GM18907 (cell line): ENCODE data around the gene UCP3.
"Not testable (repeated sequence)": the region's sequence is repeated elsewhere in the genome, so short reads cannot be mapped to it uniquely, and the experiment has no call there.

ENCODE experiments used
- ATAC-seq: cut with Tn5 transposase; IDR thresholded peaks from one replicate; pipeline ENCODE4 v1.9.1; 2021; ENCODE audit warnings: mild to moderate bottlenecking, moderate library complexity; ENCODE audit not compliant: unreplicated experiment

Gene UCP3

DNA sequence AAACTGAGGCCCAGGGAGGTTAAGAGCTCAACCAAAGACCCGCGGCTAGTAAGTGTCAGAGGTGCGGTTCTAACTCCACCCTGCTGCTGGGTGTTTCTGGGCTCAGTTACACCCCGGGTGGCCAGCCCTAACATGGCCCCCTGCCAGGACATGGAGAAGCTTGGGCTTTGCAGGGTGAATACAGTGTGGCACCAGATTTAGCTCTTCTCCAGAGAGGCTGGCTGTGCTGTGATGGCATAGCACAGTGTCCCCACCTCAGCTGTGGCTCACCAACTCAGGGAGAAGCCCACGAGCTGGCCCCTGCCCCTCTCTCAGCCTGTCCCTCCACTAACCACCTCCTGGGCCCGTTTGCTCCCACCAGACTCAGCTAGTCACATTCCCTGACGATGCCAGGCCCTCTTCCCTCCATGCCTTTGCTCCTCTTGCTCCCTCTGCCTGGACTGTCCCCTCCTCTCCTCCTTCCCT, 7.0 kb downstream of the UCP3 start:
- ATAC-seq, result no peak

DNA sequence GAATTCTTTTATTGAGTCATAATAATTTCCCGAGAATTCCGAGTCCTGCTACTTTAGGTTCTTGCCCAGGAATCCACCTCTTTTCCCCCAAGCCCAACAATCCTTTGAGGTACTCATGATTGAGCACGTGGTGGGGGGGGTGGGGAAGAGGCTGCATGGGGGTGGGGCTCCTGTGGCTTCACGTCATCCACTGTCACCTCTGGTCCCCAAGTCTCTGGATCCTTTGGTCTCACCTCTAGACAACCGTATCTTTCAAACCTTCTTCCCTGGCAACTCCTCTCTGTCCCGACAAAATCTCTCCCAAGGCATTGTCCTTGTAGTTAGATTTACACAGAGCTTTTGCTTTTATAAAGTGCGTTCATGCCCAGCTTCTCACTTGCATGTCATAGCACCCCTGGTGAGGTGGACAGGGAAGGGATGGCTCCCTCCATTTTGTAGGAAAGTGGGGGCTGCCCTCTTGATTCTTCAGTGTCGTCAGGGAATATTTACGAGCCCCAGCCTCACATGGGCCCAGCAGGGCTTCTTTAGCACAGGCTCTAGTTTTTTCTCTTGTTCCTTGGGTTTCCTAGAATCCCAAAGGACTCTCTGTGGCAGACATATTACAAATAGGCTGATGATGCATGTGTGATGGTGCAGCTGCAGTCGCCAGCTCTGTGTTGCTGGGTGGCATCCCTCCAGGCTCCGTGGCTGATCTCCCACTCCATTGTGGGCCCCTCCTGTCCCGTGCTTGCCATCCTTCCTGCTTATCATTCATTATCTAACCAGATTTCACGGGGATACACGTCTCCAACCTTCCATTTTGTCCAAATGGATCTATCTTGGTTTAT, 8.4 kb downstream of the UCP3 start:
- ATAC-seq, result no peak

DNA sequence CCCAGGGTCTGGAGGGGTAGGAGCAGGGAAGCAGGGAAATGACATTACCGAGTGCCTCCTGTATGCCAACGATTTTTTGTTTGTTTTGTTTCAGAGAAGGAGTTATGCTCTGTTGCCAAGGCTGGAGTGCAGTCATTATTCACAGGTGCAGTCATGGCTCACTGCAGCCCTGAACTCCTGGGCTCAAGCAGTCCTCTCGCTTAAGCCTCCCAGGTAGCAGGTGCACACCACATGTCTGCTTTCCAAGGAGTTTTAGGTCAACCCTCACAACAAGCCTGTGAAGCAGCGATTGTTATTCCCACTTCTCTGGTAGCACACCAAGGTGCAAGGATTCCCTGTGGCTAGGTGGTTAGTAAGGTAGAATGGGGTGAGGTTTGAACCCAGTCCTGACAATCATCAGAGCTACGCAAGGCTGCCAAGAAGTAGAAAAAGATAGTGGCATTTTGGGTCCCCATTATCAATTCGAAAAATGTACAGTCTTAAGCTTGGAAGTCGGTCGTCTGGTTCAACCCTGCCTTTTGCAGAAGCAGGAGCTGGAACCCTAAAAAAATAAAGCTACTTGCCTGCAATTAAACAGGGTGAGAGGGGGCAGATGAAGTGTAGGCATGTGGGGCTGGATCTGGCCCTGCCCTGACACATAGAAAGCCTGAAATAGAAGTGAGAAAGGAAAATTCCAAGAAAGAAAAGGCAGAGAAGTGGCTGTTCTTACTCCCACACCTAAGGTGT, 9.1 kb downstream of the UCP3 start:
- no peak for ATAC-seq

DNA sequence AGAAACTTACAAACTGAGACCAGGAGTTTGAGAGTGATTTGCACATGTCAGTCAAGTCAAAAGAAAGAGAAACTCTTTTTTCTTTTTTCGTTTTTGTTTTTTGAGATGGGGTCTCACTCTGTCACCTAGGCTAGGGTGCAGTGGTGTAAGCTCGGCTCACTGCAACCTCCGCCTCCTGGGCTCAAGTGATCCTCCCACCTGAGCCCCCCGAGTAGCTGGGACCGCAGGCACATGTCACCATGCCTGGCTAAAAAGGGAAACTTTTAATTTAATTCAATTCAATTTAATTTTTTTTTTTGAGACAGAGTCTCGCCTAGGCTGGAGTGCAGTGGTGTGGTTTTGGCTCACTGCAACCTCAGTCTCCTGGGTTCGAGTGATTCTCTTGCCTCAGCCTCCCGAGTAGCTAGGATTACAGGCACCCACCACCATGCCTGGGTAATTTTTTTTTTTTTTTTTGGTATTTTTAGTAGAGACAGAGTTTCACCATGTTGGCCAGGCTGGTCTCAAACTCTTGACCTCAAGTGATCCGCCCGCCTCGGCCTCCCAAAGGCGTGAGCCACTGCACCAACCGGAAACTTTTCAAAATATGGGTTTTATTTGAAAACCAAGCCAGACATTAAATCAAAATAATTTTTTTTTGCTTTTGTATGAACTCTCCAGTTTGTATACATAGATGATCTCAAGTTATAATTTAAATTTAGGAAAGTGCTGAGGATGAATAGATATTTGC, 9.9 kb downstream of the UCP3 start:
- no peak for ATAC-seq

DNA sequence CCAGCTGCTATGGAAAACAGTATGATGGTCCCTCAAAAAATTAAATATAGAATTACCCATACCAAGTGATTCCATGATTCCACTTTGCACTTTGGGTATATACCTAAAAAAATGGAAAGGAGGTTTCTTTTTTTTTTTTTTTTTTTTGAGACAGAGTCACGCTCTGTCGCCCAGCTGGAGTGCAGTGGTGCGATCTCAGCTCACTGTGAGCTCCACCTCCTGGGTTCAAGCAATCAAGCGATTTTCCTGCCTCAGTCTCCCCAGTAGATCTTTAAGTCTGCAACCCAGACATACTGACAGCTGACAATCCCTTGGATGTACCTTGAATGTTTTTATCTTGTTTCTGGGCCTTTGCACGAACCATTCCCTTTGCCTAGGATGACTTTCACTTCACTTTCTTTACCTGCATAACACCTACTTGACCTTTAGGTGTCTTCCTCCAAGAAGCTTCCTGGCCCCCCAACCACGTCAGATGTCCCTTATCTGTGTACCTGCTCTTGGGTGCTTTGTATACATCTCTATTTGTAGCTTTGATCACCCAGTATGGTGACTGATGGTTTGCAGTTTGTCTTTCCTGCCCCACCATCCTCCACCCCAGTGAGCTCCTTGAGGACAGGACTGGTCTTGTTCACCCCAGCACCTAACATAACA, 11.6 kb downstream of the UCP3 start:
- ATAC-seq, result no peak

DNA sequence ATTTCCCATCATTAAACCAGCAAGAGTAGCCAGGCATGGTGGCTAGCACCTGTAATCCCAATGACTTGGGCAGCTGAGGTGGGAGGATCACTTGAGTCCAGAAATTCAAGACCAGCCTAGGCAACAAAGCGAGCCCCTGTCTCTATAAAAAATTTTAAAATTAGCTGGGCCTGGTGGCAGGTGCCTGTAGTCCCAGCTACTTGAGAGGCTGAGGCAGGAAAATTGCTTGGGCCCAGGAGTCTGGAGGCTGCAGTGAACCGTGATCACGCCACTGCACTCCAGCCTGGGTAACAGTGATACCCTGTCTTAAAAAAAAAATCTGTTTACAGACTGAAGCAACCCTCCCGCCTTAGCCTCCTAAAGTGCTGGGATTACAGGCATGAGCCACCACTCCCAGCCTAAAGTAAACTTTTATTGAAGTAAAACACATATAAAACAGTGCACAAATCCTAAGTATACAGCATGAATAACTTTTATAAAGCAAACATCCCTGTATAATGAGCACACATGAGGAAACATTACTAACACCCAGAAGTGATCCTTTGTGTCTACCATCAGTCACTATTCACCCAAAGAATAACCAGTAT, 12.6 kb downstream of the UCP3 start:
- no peak for ATAC-seq

DNA sequence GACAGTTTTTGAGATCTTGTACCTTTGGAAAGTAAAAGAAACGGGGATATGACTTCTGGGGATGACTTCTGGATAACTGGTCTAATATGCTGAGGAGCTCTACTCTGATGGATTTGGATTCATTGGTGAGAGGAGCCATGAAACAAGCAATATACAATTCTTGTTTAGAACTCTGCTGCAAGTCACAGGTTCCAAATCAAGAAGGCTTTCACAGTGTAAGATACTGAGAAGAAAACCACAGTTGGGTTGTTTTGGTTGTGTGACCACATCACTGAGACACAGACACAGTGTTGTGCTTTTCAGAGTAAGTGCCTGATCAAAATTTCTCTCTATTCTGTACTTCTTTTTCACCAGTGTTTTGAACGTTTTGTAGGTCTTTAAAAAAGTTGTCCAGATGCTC, 13.2 kb downstream of the UCP3 start:
- ATAC-seq, result no peak

DNA sequence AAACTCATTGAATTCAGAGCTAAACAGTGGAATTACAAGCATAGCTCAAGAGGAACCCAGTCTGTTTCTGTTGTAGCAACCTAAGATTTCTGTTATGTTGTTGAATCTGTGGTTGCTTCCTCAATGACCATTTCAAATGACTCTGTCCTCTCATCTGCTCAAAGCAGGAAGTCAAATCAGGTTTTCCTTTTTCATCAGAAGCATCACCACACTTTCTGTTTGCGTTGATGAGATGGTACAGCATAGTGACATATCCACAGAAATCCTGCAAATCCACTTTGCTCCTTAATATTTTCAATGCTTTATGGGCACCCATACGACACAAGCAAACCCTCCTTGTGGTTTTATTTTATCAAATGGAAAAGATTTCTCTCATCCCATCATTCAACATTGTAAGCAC, 13.6 kb downstream of the UCP3 start:
- peak; percentile 44 for ATAC-seq

DNA sequence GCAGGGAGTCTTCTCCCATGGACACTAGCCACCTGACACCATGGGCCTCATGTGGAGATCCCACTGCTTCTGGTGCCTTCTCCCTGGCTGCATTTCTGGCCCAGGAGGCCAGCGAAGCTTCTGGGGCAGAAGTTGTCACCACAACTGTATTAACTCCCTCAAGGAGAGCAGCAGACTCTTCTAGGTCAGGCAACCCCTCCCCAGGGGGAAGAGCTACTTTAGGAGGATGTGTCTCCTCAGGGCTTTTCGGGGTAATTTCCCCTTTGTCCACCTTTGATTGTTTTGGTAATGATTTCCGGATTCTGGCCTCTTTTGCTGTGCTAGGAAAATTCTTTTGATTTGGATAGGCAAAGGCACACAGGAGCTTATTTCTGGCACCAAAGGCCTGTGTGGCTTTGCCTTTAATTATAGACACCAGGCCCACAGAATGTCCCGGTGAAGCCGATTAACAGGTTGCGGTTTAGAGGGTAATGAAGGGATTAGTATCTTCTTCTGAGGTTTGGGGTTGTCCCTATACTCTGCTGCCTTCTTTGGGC, 17.3 kb downstream of the UCP3 start:
- ATAC-seq, result peak; percentile 49

DNA sequence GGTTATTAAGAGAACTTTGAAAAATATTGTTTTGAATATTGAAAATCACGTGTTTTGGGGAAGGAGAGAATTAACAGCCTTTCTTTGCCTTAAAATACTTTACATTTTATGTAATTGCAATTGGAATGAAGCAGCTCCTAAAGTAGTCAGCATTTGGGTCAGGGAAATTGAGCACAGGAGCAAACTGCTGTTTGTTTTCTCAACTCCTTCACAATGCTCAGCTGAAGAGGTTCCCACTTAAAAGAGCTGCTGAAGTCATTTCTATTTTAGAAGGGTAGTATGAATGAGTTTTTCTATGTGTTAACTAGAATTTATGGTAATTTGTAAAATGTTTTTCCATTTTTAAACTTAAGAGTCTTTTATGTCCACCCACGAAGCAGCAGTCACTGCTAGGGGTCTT, 18.2 kb downstream of the UCP3 start:
- no peak for ATAC-seq

DNA sequence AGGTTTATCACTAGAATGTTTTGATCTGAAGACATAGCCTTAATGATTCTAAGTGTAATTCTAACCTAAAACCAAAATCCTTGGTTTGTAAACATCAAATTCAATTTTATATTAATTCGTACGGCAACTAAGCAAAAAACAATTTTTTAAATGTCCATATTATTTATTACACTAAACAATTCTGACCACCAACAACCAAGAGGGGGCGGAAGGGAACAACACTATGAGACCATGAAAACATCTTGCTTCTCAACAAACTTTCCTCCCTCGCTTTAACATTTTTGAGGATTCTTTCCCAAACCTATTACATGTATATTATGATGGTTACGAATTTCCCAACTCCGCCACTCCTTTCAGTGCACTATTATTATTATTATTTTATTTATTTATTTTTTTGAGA, 19.7 kb downstream of the UCP3 start:
- ATAC-seq, result no peak

DNA sequence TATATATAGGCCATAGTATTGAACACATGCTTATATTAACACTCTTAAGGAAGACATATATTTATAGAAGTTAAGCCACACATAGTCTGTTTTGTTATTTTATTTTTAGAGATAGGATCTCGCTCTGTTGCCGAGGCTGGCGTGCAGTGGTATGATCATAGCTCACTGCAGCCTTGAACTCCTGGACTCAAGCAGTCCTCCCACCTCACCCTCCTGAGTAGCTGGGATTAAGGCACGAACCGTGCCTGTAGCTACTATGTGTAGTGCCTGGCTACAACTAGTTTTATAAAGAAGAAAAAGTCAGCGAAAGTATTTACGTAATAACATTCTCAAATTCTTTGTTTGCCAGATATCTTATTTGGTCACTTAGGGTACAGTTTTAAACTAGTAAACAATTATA, 20.7 kb downstream of the UCP3 start:
- no peak for ATAC-seq

DNA sequence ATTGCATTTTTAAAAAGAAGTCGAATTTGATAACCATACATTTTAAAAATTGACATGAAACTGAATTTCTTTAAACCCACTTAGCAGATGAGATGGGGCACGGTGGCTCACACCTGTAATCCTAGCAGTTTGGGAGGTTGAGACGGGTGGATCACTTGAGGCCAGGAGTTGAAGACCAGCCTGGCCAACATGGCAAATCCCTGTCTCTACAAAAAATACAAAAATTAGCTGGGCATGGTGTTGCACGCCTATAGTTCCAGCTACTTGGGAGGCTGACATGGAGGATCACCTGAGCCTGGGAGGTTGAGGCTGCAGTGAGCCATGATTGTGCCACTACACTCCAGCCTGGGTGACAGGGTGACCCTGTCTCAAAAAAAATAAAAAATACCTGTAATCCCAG, 23.2 kb downstream of the UCP3 start:
- not testable (repeated sequence) for ATAC-seq

DNA sequence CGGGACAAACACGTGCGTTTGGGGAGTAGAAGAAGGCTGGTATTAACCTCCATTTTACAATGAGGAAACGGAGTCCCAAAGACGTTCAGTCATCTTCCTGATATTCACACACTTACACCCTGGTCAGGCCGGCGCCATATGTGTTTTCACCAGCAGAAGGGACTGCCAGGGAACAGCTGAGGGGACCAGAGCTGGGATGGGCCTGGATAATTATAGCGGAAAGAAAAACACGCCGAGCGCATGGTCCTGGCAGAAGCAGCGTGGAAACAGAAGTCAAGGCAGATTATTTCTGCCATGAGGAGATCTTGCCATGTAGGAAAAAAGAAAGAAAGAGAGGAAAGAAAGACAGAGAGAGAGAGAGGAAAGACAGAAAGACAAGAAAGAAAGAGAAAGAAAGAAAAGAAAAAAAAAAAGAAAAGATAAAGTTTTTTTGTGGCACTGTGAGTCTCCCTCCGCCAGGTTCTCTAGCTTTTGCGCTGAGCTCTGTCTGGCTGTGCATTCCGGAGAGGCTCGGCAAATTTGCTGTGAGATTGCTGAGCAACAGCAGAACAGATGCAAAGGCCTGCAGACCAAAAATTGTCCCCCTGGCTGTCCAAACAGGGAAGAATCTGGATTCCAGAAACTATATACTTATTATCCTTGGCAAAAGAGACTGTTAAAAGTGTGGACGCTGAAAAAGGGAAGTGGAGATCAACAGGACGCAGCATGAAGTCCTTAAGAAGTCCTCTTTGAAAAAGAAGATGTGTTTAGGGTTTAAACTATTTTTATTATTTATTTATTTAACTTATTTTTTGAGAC, 24.9 kb downstream of the UCP3 start:
- no peak for ATAC-seq

DNA sequence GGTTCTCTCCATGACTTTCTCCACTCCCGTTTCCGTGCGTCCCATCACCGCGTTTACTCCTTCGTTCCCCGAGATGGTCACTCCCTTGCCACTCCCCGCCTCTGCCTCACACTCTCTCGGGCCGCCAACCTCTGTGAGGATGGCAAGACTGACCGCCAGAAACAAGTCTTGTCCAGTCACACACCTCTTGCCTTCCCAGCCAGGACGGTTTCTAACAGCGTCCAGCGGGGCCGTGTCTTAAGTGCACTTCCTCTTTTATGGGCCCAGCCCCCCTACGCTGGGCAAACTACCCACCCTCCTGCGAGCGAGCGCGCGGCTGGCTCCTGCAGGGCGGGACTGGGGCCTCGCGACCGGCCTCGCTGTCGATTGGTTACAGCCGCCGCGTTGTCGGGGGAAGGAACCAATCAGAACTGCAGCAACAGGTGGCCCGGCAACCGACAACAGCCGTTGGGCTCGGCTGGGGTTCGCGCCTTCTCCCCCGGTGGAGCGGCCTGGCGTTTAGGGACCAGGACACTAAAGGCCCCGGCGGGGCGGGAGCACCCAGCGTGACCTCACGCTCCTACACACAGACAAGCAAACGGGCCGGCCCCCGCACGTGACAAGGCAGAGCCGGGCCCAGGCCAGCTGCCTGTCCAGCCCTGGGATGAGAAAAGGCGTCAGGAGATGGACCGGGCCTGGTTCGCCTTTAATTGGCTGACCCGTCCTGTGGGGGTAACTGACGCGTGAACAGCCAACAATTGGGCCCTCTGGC, 25.7 kb downstream of the UCP3 start:
- peak; percentile 82 for ATAC-seq

DNA sequence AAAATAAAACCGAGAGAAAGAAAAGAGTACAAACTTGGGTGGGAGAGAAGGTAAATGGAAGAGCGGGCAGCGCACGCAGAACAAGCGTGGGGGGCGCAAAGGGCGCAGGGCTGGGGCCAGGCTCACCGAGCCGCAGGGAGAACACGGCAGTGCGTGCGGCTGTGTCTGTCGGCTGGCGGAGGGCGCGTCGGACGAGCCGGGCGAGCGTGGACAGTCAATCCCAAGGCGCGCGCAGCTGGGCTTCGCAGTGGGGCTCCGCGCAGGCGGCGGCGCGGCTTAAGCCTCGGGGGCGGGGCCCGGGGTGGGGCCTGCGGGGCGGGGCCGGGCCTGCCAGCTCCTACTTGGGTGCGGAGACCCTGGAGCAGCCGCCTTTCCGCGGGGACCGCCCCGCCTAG, 26.3 kb downstream of the UCP3 start, which contains the start of gene UCP2:
Gene UCP2 (minus strand): TSS at position 249 of the 395 bp plus-strand sequence. CDS start 4,465 bp downstream, outside the sequence.
- ATAC-seq, result peak; percentile 61

DNA sequence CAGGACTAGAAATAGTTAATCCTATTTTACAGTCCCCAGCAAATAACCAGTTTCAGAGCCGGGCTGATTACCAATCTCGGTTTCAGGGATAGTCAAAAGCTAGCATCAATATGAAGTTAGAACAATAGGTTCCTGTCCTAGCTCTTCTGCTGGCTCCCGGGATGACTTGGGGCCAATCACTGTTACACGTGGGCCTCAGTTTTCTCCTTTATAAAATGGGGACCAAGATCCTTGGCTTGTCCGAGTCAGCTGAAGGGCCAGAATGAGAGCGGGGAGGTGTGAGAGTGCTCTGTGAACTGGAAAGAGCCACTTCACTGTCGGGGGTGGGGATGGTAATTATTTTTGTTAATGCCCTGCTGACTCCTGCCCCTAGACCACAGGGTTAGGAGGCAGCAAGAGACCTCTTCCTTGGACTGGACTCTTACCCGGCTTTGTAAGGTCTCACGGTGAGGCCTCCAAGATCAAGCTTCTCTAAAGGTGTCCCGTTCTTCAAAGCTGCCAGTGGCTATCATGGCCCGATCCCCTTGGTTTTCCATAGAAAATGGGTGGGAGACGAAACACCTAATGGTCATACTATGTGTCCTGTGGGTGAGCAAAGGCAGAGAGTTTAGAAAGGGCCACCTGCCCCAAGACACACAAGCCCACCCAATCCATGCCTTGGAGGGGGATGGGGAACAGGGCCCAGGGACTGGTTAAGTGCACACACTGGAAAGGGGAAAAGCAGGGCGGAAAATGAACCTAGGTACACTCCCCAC, 27.7 kb downstream of the UCP3 start:
- no peak for ATAC-seq
